ENCODE results near the gene MROH2A.
"Not testable (repeated sequence)": the region's sequence is repeated elsewhere in the genome, so short reads cannot be mapped to it uniquely, and the experiment has no call there.

MROH2A gene

GRCh38 chr2:233778030-233778429, at the start of gene MROH2A:
Gene MROH2A (plus strand): TSS chr2:233778330. CDS start chr2:233779359, 1,029 bp downstream.
- no peak for DNase-seq (ENCODE audit: low read depth)

- no peak for DNase-seq (ENCODE audit: low read depth)
Observed at GRCh38 chr2:233728723-233729301, 49.3 kb upstream of the MROH2A start, which contains the start of gene UGT1A3. Gene UGT1A3 (plus strand): TSS chr2:233729042. CDS start chr2:233729127, 85 bp downstream.

- not testable (repeated sequence) for DNase-seq (ENCODE audit: low read depth)
Observed at GRCh38 chr2:233736868-233737653, 41.1 kb upstream of the MROH2A start.

- DNase-seq (ENCODE audit: low read depth), result no peak
Observed at GRCh38 chr2:233740870-233741269, 37.3 kb upstream of the MROH2A start.

- no peak for DNase-seq (ENCODE audit: low read depth)
Observed at GRCh38 chr2:233743464-233744259, 34.5 kb upstream of the MROH2A start.

- DNase-seq (ENCODE audit: low read depth), result no peak
Observed at GRCh38 chr2:233745073-233745755, 32.9 kb upstream of the MROH2A start.

- not testable (repeated sequence) for DNase-seq (ENCODE audit: low read depth)
Observed at GRCh38 chr2:233745838-233746237, 32.3 kb upstream of the MROH2A start.

- DNase-seq (ENCODE audit: low read depth), result no peak
Observed at GRCh38 chr2:233746475-233747282, 31.5 kb upstream of the MROH2A start.

- no peak for DNase-seq (ENCODE audit: low read depth)
Observed at GRCh38 chr2:233747283-233747544, 30.9 kb upstream of the MROH2A start.

GRCh38 chr2:233750689-233751088, 27.4 kb upstream of the MROH2A start:
- DNase-seq (ENCODE audit: low read depth), result not testable (repeated sequence)

GRCh38 chr2:233751212-233752009, 26.7 kb upstream of the MROH2A start:
- DNase-seq (ENCODE audit: low read depth), result not testable (repeated sequence)

- DNase-seq (ENCODE audit: low read depth), result no peak
Observed at GRCh38 chr2:233754872-233755611, 23.1 kb upstream of the MROH2A start.

GRCh38 chr2:233756429-233757081, 21.6 kb upstream of the MROH2A start:
- no peak for DNase-seq (ENCODE audit: low read depth)

GRCh38 chr2:233758141-233758540, 20.0 kb upstream of the MROH2A start:
- no peak for DNase-seq (ENCODE audit: low read depth)

- no peak for DNase-seq (ENCODE audit: low read depth)
Observed at GRCh38 chr2:233758849-233759248, 19.3 kb upstream of the MROH2A start.

GRCh38 chr2:233760043-233760442, 18.1 kb upstream of the MROH2A start, which contains the start of gene UGT1A1:
Gene UGT1A1 (plus strand): TSS chr2:233760270. CDS start chr2:233760288, 18 bp downstream.
- DNase-seq (ENCODE audit: low read depth), result no peak

- no peak for DNase-seq (ENCODE audit: low read depth)
Observed at GRCh38 chr2:233761040-233761769, 16.9 kb upstream of the MROH2A start.

- no peak for DNase-seq (ENCODE audit: low read depth)
Observed at GRCh38 chr2:233764264-233764663, 13.9 kb upstream of the MROH2A start.

- no peak for DNase-seq (ENCODE audit: low read depth)
Observed at GRCh38 chr2:233764761-233765160, 13.4 kb upstream of the MROH2A start.
